ENCODE results near the gene PLXNA4. TPM values are rescaled to one million over a fixed set of nuclear protein-coding genes. Genes with fewer than 3 reads are reported as not detected.

Gene PLXNA4
- total RNA-seq, 1 donor from 2014 or later = 13.6 TPM

- Mint-ChIP-seq H3K27ac (no peak overlapping the region), H3K27me3 (peaks cover 3% of the 10 kb centered on the region), H3K4me3 (no peak overlapping the region), H3K4me1 (ENCODE audit: unreplicated experiment) (no peaks in the 10 kb centered on the region), H3K9me3 (peaks cover 8% of the 10 kb centered on the region), H3K36me3 (peaks cover 7% of the 10 kb centered on the region)
- TF ChIP-seq CTCF (conservative IDR thresholded peaks at IDR 0.05) = no peak
- no peak for DNase-seq (ENCODE audit: extremely low spot score, unreplicated experiment)
Observed at GRCh38 chr7:132191418-132191817, 384.9 kb downstream of the PLXNA4 start.

- no peak overlapping the region for H3K27ac Mint-ChIP-seq
- no peaks in the 10 kb centered on the region for H3K4me1 Mint-ChIP-seq (ENCODE audit: unreplicated experiment)
- H3K36me3 Mint-ChIP-seq = peaks cover 7% of the 10 kb centered on the region
- peaks cover 3% of the 10 kb centered on the region for H3K27me3 Mint-ChIP-seq
- no peak for DNase-seq (ENCODE audit: extremely low spot score, unreplicated experiment)
- H3K9me3 Mint-ChIP-seq = peaks cover 8% of the 10 kb centered on the region
- TF ChIP-seq CTCF (conservative IDR thresholded peaks at IDR 0.05) = no peak
- H3K4me3 Mint-ChIP-seq = no peak overlapping the region
Observed at GRCh38 chr7:132190683-132191082, 385.6 kb downstream of the PLXNA4 start.

- Mint-ChIP-seq H3K9me3 (peaks cover 8% of the 10 kb centered on the region), H3K4me1 (ENCODE audit: unreplicated experiment) (no peaks in the 10 kb centered on the region), H3K27me3 (peaks cover 3% of the 10 kb centered on the region), H3K4me3 (no peak overlapping the region), H3K27ac (no peak overlapping the region), H3K36me3 (peaks cover 7% of the 10 kb centered on the region)
- no peak for DNase-seq (ENCODE audit: extremely low spot score, unreplicated experiment)
- TF ChIP-seq CTCF (conservative IDR thresholded peaks at IDR 0.05) = no peak
Observed at GRCh38 chr7:132189881-132190280, 386.4 kb downstream of the PLXNA4 start.

GRCh38 chr7:132187869-132188789, 388.1 kb downstream of the PLXNA4 start:
- H3K4me1 Mint-ChIP-seq (ENCODE audit: unreplicated experiment) = no peaks in the 10 kb centered on the region
- peaks cover 8% of the 10 kb centered on the region for H3K9me3 Mint-ChIP-seq
- no peak for DNase-seq (ENCODE audit: extremely low spot score, unreplicated experiment)
- no peak for TF ChIP-seq CTCF (conservative IDR thresholded peaks at IDR 0.05)
- peaks cover 3% of the 10 kb centered on the region for H3K27me3 Mint-ChIP-seq
- H3K4me3 Mint-ChIP-seq = no peak overlapping the region
- H3K27ac Mint-ChIP-seq = no peak overlapping the region
- peaks cover 7% of the 10 kb centered on the region for H3K36me3 Mint-ChIP-seq

- Mint-ChIP-seq H3K27me3 (peaks cover 3% of the 10 kb centered on the region), H3K4me3 (no peak overlapping the region), H3K9me3 (peaks cover 8% of the 10 kb centered on the region), H3K36me3 (peaks cover 7% of the 10 kb centered on the region), H3K4me1 (ENCODE audit: unreplicated experiment) (no peaks in the 10 kb centered on the region), H3K27ac (no peak overlapping the region)
- no peak for TF ChIP-seq CTCF (conservative IDR thresholded peaks at IDR 0.05)
- no peak for DNase-seq (ENCODE audit: extremely low spot score, unreplicated experiment)
Observed at GRCh38 chr7:132187391-132187790, 388.9 kb downstream of the PLXNA4 start.

All from type B pancreatic cell (in vitro differentiated cells).